Activated CD8-positive, alpha-beta T cell treated with anti-CD3 and anti-CD28 coated beads for 36 hours (primary cell): ENCODE measurements around the gene PCDH9. TPM values are rescaled to one million over a fixed set of nuclear protein-coding genes. Genes with fewer than 3 reads are reported as not detected.
"Not testable (repeated sequence)": the region's sequence is repeated elsewhere in the genome, so short reads cannot be mapped to it uniquely, and the experiment has no call there.

Source experiments
- ATAC-seq: fragments of 200-7000 bp; cut with Tn5 transposase; one replicate; pipeline ENCODE4 v1.10.0; 2021; ENCODE audit warnings: mild to moderate bottlenecking, moderate library complexity
- CTCF ChIA-PET: fragments of 350-600 bp; sonication (Branson Sonifier 250); formaldehyde crosslinking; loops from one replicate; lab custom pipeline; 2021; ENCODE audit warnings: antibody characterized with exemption; lab: Charles Lee
- POLR2A ChIA-PET: fragments of 350-600 bp; sonication (Branson Sonifier 250); formaldehyde crosslinking; loops from one replicate; lab custom pipeline; 2021; ENCODE audit warnings: antibody characterized with exemption; lab: Charles Lee
- DNase-seq: peaks from one replicate; pipeline ENCODE4 v3.0.0-alpha.2; 2020
- H3K27ac Mint-ChIP-seq: one replicate; pipeline ENCODE4 v1.8.0; 2021; ENCODE audit warnings: mild to moderate bottlenecking, mixed read lengths
- H3K27me3 Mint-ChIP-seq: one replicate; pipeline ENCODE4 v1.8.0; 2021; ENCODE audit warnings: mixed read lengths
- H3K36me3 Mint-ChIP-seq: one replicate; pipeline ENCODE4 v1.8.0; 2021; ENCODE audit warnings: low read depth, mixed read lengths
- H3K4me1 Mint-ChIP-seq: one replicate; pipeline ENCODE4 v1.8.0; 2021; ENCODE audit warnings: low read depth, mixed read lengths
- H3K4me3 Mint-ChIP-seq: one replicate; pipeline ENCODE4 v1.8.0; 2021; ENCODE audit warnings: mild to moderate bottlenecking, moderate library complexity, mixed read lengths
- H3K9me3 Mint-ChIP-seq: one replicate; pipeline ENCODE4 v1.8.0; 2021; ENCODE audit warnings: mixed read lengths
- intact Hi-C: fragments of 100-400 bp; cut with micrococcal nuclease; formaldehyde crosslinking; loops from one replicate; pipeline ENCODE4 v1.10.0; 2022
- total RNA-seq, 2 experiments: library from RNA; stranded (reverse); gene quantifications; one replicate each; pipeline ENCODE4 v1.2.3, GENCODE V29; 2021
- TF ChIP-seq, protein P1 (sequence below): fragments of 200-600 bp; IDR thresholded peaks from one replicate; pipeline ENCODE4 v1.8.0; 2022; ENCODE audit warnings: antibody characterized with exemption, mild to moderate bottlenecking

The PCDH9 gene
- total RNA-seq, 2 experiments from 2014 or later = 0.04 to 0.14 TPM

DNA sequence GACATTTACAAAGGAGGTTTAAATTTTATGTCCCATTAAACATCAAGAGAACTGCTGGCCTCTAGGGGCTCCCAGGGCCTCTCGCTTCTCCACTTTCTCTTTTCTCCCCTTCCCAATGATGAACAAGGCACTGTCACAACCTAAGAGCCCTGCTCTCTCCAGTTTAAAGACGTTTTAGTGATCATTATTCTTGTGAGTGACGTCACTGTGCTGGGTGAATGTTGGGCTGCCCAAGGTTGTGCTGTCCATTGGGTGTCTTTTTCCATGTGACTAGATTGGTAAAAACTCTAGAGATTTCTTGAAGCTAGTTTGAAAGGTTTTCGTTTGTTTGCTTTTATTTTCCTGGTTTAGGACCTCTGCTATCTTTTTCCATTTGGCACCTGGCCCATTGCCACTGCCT lies 602.6 kb downstream of the PCDH9 start:
- intact Hi-C loops = no loop called here
- DNase-seq = no peak
- TF ChIP-seq, protein P1, sequence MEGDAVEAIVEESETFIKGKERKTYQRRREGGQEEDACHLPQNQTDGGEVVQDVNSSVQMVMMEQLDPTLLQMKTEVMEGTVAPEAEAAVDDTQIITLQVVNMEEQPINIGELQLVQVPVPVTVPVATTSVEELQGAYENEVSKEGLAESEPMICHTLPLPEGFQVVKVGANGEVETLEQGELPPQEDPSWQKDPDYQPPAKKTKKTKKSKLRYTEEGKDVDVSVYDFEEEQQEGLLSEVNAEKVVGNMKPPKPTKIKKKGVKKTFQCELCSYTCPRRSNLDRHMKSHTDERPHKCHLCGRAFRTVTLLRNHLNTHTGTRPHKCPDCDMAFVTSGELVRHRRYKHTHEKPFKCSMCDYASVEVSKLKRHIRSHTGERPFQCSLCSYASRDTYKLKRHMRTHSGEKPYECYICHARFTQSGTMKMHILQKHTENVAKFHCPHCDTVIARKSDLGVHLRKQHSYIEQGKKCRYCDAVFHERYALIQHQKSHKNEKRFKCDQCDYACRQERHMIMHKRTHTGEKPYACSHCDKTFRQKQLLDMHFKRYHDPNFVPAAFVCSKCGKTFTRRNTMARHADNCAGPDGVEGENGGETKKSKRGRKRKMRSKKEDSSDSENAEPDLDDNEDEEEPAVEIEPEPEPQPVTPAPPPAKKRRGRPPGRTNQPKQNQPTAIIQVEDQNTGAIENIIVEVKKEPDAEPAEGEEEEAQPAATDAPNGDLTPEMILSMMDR = no peak
- ATAC-seq = no peak
- no peaks in the 10 kb centered on the region for H3K27me3 Mint-ChIP-seq
- no peaks in the 10 kb centered on the region for H3K36me3 Mint-ChIP-seq
- H3K4me3 Mint-ChIP-seq = no peak overlapping the region
- no peaks in the 10 kb centered on the region for H3K4me1 Mint-ChIP-seq
- H3K9me3 Mint-ChIP-seq = no peaks in the 10 kb centered on the region
- ChIA-PET CTCF (interaction anchor here (1.5 kb wide), 1 partner anchor 8 kb away, joined by 4 read pairs; no protein-coding TSS in a partner anchor), POLR2A (no interaction called here)
- no peak overlapping the region for H3K27ac Mint-ChIP-seq

DNA sequence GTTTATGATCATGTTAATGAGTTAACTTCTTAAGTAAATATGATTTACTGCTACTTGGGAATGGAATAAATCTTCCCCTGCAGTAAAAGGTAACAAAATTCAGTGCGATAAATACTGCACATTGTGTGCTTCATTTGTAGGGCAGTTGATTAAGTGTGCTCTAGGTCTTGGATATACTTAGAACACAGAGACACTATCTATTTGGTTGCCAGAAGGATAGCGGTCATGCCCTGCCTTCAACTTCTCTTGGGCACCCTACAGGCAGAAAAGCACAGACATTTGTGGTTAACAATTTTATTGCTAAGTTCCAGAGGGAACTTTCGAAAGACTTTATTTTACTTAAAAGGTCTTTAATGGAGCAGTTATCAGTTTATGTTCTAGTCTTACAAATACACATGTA lies 605.8 kb downstream of the PCDH9 start:
- intact Hi-C loops = no loop called here
- Mint-ChIP-seq H3K4me3 (no peak overlapping the region), H3K27me3 (no peaks in the 10 kb centered on the region), H3K36me3 (no peaks in the 10 kb centered on the region), H3K4me1 (no peaks in the 10 kb centered on the region), H3K9me3 (no peaks in the 10 kb centered on the region), H3K27ac (no peak overlapping the region)
- TF ChIP-seq, protein P1 = no peak
- DNase-seq (no peak), ATAC-seq (no peak)
- POLR2A ChIA-PET = no interaction called here
- CTCF ChIA-PET = no interaction called here

DNA sequence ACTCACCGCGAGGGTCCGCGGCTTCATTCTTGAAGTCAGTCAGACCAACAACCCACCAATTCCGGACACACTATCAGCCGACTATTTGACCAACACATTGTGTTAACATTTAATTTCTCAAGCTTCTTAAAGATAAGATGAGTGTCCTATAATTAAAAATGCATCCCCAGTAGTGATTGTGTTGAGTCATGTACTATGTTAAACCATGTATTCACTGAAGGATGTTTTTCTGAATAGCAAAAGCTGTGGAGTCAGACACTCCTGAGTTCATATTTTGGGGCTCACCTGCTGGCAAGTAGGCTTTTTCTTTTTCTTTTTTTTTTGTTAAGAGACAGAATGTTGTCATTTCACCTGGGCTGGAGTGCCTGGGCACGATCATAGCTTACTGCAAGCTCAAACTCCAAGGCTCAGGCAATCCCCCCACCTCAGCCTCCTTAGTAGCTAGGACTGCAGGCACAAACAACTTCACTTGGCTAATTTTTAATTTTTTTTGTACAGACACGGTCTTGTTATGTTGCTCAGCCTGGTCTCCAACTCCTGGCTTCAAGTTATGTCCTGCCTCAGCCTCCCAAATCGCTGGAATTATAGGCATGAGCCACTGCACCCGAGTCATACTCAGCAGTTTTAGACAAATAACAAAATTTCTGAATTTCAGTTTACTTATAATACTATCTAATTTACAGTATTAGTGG lies 606.9 kb downstream of the PCDH9 start:
- no peak for ATAC-seq
- DNase-seq = no peak
- Mint-ChIP-seq H3K27ac (no peak overlapping the region), H3K9me3 (no peaks in the 10 kb centered on the region), H3K4me3 (no peak overlapping the region), H3K27me3 (no peaks in the 10 kb centered on the region), H3K4me1 (no peaks in the 10 kb centered on the region), H3K36me3 (no peaks in the 10 kb centered on the region)
- ChIA-PET POLR2A (no interaction called here), CTCF (no interaction called here)
- intact Hi-C loops = no loop called here
- TF ChIP-seq, protein P1 = no peak

DNA sequence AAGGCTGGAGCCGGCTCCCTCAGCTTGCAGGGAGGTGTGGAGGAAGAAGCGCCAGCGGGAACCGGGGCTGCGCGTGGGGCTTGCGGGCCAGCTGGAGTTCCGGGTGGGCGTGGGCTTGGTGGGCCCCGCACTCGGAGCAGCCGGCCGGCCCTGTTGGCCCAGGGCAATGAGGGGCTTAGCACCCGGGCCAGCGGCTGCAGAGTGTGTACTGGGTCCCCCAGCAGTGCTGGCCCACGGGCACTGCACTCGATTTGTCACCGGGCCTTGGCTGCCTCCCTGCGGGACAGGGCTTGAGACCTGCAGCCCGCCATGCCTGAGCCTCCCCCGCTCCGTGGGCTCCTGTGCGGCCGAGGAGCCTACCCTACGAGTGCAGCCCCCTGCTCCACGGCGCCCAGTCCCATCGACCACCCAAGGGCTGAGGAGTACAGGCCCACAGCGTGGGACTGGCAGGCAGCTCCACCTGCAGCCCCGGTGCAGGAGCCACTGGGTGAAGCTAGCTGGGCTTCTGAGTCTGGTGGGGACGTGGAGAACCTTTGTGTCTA lies 608.2 kb downstream of the PCDH9 start:
- CTCF ChIA-PET, H3K27ac Mint-ChIP-seq, H3K4me3 Mint-ChIP-seq, H3K36me3 Mint-ChIP-seq, H3K4me1 Mint-ChIP-seq, intact Hi-C loops, H3K27me3 Mint-ChIP-seq, ATAC-seq, DNase-seq, H3K9me3 Mint-ChIP-seq, POLR2A ChIA-PET: not testable (repeated sequence)

DNA sequence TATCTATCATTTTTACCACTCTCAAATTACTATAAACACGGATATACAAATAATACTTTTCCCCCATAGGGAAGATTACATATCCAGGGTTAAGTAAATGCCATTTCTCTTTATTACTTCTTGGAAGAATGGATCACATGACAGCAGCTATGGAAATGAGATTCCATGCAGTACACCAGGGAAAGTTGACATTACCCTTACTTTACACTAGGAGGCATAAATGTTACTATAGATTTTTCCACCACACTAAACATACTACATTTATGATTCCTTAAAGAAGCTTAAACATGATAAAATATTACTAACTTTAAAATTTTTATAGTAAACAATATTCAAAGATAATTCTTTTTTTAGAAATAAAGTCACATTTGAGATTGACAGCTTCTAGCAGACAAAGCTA lies 611.4 kb downstream of the PCDH9 start:
- H3K4me1 Mint-ChIP-seq = no peaks in the 10 kb centered on the region
- DNase-seq (no peak), ATAC-seq (no peak)
- no peaks in the 10 kb centered on the region for H3K27me3 Mint-ChIP-seq
- H3K9me3 Mint-ChIP-seq = no peaks in the 10 kb centered on the region
- ChIA-PET POLR2A (interaction anchor here (0.6 kb wide), 2 partner anchors 17 to 38 kb away, joined by 3 read pairs; no protein-coding TSS in a partner anchor), CTCF (interaction anchor here (1.5 kb wide), 1 partner anchor 9 kb away, joined by 4 read pairs; no protein-coding TSS in a partner anchor)
- no peak overlapping the region for H3K4me3 Mint-ChIP-seq
- H3K36me3 Mint-ChIP-seq = no peaks in the 10 kb centered on the region
- TF ChIP-seq, protein P1 = no peak
- intact Hi-C loops = no loop called here
- H3K27ac Mint-ChIP-seq = no peak overlapping the region
